AG09309 (cell line): Measurements from ENCODE around the gene KIFC1.

Experiments used
- DNase-seq: peaks from one replicate; pipeline ENCODE4 v3.0.0-alpha.2; 2010; ENCODE audit warnings: low read depth
- H3K4me3 ChIP-seq: 2 replicates; pipeline ENCODE4 v1.5.1; 2011; ENCODE audit warnings: mild to moderate bottlenecking, low read depth, low read length, moderate library complexity; ENCODE audit not compliant: control insufficient read depth
- TF ChIP-seq, protein P1 (sequence below): IDR thresholded peaks from 2 replicates; pipeline ENCODE4 v1.5.1; 2011; ENCODE audit warnings: mild to moderate bottlenecking, low read depth, low read length, inconsistent platforms; ENCODE audit not compliant: insufficient read depth, control insufficient read depth; ENCODE audit errors: missing control alignments

KIFC1 gene

DNA sequence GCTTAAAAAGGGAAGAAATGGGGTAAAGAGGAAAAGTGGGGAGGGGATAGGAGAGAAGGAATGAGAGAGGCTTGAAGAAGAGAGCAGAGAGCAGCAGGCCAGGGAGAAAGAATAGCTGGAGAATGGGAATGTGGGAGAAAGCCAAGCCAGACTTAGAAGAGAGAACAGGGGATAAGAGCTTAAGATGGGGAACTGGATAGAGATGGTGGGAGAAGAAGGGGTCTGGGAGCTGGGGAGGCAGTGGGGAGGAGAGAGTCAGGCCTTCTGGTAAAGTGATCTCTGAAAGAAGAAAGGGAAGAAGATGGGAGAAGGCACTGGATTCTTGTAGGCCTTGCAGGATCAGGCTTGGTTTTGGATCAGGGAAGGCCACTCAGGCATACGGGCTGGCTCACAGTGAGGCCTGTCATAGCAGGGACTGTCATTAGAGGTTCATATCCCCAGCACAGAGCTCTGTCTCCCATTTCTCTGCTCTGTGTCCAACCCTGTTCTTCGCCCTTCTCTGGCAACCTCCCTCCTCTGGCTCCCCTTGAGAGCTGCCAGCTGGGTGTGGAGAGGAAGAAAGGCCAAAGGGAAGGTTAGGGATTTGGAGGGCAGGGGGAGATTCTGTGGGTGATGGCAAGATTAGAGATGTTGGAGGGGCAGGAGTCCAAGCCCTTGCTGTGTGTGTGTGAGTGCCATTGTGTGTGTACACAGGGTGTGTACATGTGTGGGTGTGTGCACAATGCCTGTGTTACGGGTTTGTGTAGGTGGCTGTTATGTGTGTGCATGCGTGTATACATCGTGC, 37.5 kb downstream of the KIFC1 start:
- no peak for DNase-seq
- H3K4me3 ChIP-seq: no peak overlapping the region
- TF ChIP-seq, protein P1, sequence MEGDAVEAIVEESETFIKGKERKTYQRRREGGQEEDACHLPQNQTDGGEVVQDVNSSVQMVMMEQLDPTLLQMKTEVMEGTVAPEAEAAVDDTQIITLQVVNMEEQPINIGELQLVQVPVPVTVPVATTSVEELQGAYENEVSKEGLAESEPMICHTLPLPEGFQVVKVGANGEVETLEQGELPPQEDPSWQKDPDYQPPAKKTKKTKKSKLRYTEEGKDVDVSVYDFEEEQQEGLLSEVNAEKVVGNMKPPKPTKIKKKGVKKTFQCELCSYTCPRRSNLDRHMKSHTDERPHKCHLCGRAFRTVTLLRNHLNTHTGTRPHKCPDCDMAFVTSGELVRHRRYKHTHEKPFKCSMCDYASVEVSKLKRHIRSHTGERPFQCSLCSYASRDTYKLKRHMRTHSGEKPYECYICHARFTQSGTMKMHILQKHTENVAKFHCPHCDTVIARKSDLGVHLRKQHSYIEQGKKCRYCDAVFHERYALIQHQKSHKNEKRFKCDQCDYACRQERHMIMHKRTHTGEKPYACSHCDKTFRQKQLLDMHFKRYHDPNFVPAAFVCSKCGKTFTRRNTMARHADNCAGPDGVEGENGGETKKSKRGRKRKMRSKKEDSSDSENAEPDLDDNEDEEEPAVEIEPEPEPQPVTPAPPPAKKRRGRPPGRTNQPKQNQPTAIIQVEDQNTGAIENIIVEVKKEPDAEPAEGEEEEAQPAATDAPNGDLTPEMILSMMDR: no peak

DNA sequence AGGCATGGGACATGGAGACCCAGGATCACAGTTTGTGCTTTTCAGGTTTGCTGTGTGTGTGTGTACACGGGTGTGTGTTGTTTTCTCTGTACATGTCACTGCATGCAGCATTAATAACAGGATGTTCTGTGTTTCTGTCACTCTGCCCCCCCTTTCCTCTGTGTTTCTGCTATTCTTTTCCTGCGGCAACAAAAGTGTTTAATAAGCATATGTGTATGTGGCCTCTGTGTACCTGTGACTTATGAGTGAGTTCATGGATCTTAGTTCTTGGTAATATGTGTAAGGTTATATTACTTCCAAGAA, 38.1 kb downstream of the KIFC1 start:
- TF ChIP-seq, protein P1: no peak
- no peak for DNase-seq
- no peak overlapping the region for H3K4me3 ChIP-seq

DNA sequence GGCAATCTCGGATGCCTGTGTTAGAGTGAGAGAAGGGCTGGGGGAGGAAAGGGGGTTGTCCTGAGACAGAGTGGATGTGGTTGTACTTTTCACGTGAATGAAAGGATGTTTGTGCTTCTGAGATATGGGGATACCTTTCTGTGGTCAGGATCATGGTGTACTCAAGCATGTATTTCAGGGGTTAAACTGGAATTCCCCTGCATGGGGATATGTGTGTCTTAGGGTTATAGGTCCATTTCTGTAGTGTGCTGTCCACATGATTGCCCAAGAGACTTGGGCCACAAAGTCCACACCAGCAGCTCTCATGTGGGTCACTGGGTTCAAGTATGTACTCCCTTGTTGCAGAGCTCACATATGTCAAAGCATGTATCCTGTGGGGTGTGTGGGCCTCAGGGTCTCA, 38.7 kb downstream of the KIFC1 start:
- no peak for DNase-seq
- TF ChIP-seq, protein P1: no peak
- no peak overlapping the region for H3K4me3 ChIP-seq

DNA sequence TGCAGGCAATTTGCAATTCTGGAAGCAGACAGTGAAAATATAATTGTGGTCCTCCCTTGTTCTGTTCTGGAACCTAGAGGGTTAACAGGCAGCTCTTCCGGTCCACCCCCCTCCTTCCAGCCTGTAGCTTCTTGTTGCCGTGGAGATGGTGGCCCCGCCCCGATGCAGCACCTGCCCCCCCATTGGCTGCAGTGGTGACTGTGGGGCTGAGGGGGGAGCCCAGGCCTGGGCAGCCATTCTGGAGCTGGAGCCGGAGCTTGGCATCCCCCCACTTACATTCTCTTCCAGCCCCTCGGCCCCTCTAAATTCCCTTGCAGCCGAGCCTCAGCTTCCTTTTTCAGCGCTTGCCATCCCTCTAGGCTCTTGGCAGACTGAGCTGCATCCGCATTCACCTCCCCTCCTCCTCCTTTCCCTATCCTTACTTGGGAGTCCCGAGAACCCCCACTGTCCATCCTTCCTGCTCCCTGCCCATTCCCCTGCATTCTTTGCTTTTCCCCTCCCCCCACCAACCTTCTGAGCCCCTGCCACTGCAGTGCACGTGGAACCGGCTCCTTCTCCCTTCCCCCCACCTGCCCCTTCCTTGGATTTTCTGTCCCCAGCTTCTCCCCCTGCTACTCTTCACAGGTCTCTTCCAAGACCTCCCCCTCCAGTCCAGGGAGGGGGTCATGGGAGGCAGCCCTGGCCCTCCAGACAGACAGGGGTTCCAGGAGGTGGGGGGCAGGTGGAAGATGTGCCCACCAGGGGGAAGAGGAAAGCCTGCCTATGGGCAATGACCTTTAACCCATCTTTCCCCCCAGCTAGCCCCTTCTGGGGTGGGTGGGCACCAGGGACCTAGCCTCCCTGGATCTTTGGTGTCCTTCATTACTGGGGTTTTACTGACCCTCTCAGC, 39.6 kb downstream of the KIFC1 start:
- DNase-seq: no peak
- TF ChIP-seq, protein P1: no peak
- no peak overlapping the region for H3K4me3 ChIP-seq

DNA sequence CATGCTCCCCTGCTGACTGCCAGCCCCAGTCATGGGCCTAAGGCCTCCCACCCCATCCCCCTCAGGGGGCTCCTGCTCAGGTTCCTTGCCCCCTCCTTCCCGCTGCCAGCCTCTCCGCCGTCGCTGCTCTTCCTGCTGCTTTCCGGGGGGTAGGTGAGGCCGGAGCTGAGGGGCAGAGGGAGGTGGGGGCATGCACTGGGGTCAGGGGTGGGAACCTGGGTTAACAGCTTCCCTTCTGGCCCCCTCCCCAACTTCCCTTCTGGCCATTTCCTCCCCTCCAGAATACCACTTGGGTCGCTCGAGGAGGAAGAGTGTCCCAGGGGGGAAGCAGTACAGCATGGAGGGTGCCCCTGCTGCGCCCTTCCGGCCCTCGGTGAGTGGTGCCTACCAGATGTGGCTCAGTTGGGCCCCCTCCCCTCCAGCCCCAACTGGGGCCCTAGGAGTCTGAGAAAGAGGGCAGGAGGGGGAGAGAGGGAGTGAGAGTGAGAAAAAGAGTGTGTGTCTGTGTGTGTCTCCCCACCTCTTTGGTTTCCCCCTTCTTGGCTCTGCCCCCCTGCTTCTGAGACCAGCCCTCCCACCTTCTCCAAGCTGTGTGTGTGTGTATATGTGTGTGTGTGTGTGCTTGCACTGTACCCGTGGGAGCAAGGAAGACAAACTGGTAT, 40.4 kb downstream of the KIFC1 start:
- no peak overlapping the region for H3K4me3 ChIP-seq
- TF ChIP-seq, protein P1: no peak
- no peak for DNase-seq

DNA sequence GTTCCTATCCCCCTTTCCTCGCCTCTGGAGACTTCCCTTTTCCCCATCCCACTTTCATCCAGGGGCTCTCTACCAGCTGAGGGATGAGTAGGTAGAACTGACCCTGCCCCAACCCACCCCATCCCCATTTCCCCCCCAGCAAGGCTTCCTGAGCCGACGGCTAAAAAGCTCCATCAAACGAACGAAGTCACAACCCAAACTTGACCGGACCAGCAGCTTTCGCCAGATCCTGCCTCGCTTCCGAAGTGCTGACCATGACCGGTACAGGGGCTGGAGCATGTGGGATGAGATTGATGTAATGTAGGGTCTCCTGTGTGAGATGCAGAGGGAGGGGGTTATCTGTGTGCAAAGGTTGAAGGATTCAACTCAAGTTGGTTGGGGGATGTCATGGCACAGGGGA, 40.9 kb downstream of the KIFC1 start:
- H3K4me3 ChIP-seq: no peak overlapping the region
- TF ChIP-seq, protein P1: no peak
- DNase-seq: no peak
